ENCODE measurements around the gene SESTD1. TPM values are rescaled to one million over a fixed set of nuclear protein-coding genes. Genes with fewer than 3 reads are reported as not detected.

SESTD1 gene
- total RNA-seq, 1 donor from 2014 or later = 92.4 TPM

DNA sequence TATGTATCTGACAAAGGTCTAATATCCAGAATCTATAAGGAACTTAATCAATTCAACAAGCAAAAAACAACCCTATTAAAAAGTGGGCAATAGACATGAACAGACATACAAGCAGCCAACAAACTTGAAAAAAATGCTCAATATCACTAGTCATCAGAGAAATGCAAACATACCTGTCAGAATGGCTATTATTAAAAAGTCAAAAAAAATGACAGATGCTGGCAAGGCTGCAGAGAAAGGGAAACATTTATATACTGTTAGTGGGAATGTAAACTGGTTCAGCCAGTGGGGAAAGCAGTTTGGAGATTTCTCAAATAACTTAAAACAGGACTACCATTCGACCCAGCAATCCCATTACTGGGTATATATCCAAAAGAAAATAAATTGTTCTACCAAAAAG, 21.6 kb downstream of the SESTD1 start:
- peaks cover 20% of the 10 kb centered on the region for H3K4me1 Mint-ChIP-seq (ENCODE audit: unreplicated experiment)
- H3K36me3 Mint-ChIP-seq (ENCODE audit: low read depth, unreplicated experiment) = no peaks in the 10 kb centered on the region
- TF ChIP-seq, protein P1, sequence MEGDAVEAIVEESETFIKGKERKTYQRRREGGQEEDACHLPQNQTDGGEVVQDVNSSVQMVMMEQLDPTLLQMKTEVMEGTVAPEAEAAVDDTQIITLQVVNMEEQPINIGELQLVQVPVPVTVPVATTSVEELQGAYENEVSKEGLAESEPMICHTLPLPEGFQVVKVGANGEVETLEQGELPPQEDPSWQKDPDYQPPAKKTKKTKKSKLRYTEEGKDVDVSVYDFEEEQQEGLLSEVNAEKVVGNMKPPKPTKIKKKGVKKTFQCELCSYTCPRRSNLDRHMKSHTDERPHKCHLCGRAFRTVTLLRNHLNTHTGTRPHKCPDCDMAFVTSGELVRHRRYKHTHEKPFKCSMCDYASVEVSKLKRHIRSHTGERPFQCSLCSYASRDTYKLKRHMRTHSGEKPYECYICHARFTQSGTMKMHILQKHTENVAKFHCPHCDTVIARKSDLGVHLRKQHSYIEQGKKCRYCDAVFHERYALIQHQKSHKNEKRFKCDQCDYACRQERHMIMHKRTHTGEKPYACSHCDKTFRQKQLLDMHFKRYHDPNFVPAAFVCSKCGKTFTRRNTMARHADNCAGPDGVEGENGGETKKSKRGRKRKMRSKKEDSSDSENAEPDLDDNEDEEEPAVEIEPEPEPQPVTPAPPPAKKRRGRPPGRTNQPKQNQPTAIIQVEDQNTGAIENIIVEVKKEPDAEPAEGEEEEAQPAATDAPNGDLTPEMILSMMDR (IDR thresholded peaks at IDR 0.05; ENCODE audit: unreplicated experiment) = no peak
- peaks cover 3% of the 10 kb centered on the region for H3K27me3 Mint-ChIP-seq (ENCODE audit: unreplicated experiment)
- H3K27ac Mint-ChIP-seq (ENCODE audit: unreplicated experiment) = no peak overlapping the region
- no peak for DNase-seq (ENCODE audit: low spot score)
- no peak overlapping the region for H3K4me3 Mint-ChIP-seq (ENCODE audit: unreplicated experiment)
- no peaks in the 10 kb centered on the region for H3K9me3 Mint-ChIP-seq (ENCODE audit: unreplicated experiment)

DNA sequence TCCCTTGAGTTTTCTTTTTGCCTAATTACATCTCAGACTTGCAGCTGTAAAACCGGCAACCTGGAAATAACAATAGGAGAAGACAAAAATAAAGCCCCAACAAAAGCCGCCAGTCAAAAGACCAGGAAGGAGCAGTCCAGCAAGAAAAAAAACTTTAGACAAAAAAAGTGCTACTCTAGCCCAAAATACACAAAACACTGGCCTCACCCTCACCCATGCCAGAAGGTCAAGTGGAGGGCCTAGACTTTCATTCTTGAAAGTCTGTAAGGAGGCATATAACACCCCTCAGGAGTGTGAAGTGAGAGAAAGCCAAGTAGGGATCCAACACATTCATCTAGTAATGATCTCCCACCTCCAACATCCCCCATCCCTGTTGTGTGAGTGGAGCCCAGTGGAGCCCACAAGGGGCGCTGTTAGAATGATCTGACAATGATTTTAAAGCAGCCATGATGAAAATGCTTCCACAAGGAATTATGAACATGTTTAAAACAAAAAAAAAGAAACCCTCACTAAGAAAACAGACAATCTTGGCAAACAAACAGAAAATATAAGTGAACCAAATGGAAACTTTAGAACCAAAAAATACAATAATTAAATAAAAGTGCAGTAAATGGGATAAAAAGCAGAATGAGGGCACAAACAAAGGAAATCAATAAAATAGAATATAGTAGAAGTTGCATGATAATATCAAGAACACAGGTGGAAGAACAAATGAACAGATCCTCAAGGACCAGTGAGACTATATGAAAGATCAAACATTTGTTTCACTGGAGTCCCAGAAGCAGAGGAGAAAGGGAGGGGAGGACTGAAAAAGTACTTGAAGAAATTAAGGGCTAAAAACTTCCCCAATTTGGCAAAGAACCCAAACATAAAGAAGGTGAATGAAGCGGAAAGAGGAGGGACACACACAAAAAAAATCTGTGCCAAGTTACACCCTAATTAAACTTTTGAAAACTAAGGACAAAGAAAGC, 23.9 kb downstream of the SESTD1 start:
- Mint-ChIP-seq H3K27ac (ENCODE audit: unreplicated experiment) (no peak overlapping the region), H3K4me3 (ENCODE audit: unreplicated experiment) (no peak overlapping the region), H3K4me1 (ENCODE audit: unreplicated experiment) (peaks cover 22% of the 10 kb centered on the region), H3K9me3 (ENCODE audit: unreplicated experiment) (no peaks in the 10 kb centered on the region), H3K27me3 (ENCODE audit: unreplicated experiment) (peaks cover 3% of the 10 kb centered on the region), H3K36me3 (ENCODE audit: low read depth, unreplicated experiment) (no peaks in the 10 kb centered on the region)
- DNase-seq (ENCODE audit: low spot score) = no peak
- TF ChIP-seq, protein P1 (IDR thresholded peaks at IDR 0.05; ENCODE audit: unreplicated experiment) = no peak

DNA sequence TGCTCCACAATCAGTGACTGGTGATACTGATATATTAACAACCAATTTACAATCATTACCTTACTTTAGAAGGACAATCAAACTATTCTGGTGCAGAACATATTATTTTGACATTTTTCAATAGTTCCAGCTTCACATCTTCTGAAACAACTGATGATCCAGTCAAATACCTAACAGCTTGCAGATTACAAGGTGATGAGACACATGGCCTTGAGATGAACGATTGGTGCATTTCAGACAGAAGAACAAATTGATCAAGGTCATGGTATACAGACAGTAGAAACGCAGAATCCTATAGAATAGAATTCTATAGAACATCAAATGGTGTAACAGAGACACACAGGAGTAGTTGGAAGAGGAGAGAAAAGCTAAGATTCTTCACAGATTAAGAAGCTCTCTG, 24.8 kb downstream of the SESTD1 start:
- no peak overlapping the region for H3K27ac Mint-ChIP-seq (ENCODE audit: unreplicated experiment)

DNA sequence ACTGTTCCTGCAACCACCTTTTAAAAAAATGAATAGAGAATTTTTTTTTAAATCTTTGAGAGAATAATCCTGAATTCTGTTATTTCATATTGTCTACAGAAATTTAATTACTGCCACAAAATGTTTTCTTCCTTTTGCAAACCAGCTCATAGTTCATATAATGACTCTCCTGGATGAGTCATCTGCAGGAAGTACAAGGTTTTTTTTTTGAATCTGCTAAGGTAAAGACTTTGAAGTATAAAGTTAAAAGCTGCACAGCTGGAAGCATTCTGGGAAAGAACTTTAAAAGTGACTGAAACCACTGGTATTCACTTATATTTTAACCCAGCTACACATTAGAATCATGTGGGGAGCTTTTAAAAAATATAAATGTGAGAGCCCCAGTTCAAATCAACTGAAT, 25.4 kb downstream of the SESTD1 start:
- Mint-ChIP-seq H3K27ac (ENCODE audit: unreplicated experiment) (no peak overlapping the region), H3K9me3 (ENCODE audit: unreplicated experiment) (no peaks in the 10 kb centered on the region), H3K36me3 (ENCODE audit: low read depth, unreplicated experiment) (no peaks in the 10 kb centered on the region), H3K27me3 (ENCODE audit: unreplicated experiment) (peaks cover 5% of the 10 kb centered on the region), H3K4me3 (ENCODE audit: unreplicated experiment) (no peak overlapping the region), H3K4me1 (ENCODE audit: unreplicated experiment) (peaks cover 22% of the 10 kb centered on the region)
- no peak for DNase-seq (ENCODE audit: low spot score)
- TF ChIP-seq, protein P1 (IDR thresholded peaks at IDR 0.05; ENCODE audit: unreplicated experiment) = no peak

More for the DNA sequence above, 24.8 kb downstream of the SESTD1 start:
- Mint-ChIP-seq H3K4me1 (ENCODE audit: unreplicated experiment) (peaks cover 25% of the 10 kb centered on the region), H3K9me3 (ENCODE audit: unreplicated experiment) (no peaks in the 10 kb centered on the region), H3K4me3 (ENCODE audit: unreplicated experiment) (no peak overlapping the region), H3K36me3 (ENCODE audit: low read depth, unreplicated experiment) (no peaks in the 10 kb centered on the region), H3K27me3 (ENCODE audit: unreplicated experiment) (peaks cover 5% of the 10 kb centered on the region)
- TF ChIP-seq, protein P1 (IDR thresholded peaks at IDR 0.05; ENCODE audit: unreplicated experiment) = no peak
- no peak for DNase-seq (ENCODE audit: low spot score)

DNA sequence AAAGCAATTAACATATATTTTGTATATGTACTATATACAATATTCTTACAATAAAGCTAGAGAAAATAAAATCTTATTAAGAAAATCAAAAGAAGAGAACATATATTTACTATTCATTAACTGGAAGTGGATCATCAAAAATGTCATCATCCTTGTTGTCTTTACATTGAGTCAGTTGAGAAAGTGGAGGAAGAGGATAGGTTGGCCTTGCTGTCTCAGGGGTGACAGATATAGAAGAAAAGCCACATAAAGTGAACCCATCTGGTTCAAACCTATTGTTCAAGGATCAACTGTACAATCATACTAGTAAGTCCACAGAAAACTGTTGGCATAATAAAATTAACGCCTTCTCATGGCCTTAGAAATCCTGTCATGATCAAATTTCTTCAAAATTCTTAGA, 26.6 kb downstream of the SESTD1 start:
- TF ChIP-seq, protein P1 (IDR thresholded peaks at IDR 0.05; ENCODE audit: unreplicated experiment) = no peak
- H3K36me3 Mint-ChIP-seq (ENCODE audit: low read depth, unreplicated experiment) = no peaks in the 10 kb centered on the region
- peaks cover 5% of the 10 kb centered on the region for H3K27me3 Mint-ChIP-seq (ENCODE audit: unreplicated experiment)
- H3K4me1 Mint-ChIP-seq (ENCODE audit: unreplicated experiment) = peaks cover 22% of the 10 kb centered on the region
- no peak overlapping the region for H3K4me3 Mint-ChIP-seq (ENCODE audit: unreplicated experiment)
- no peak overlapping the region for H3K27ac Mint-ChIP-seq (ENCODE audit: unreplicated experiment)
- DNase-seq (ENCODE audit: low spot score) = no peak
- no peaks in the 10 kb centered on the region for H3K9me3 Mint-ChIP-seq (ENCODE audit: unreplicated experiment)
